ENCODE measurements around the gene PTGIS. TPM values are rescaled to one million over a fixed set of nuclear protein-coding genes. Genes with fewer than 3 reads are reported as not detected.
A peak's percentile ranks its signal among the peaks of the same experiment; 100 is the strongest.

Gene PTGIS
- total and polyA plus RNA-seq, 2 of the 4 experiments (the other 2 are of a cell fraction): 1.6 to 2.6 TPM

GRCh38 chr20:49501917-49502316 is 66.0 kb downstream of the PTGIS start:
- Histone ChIP-seq H3K79me1 (ENCODE audit: low read depth in 1 of 2, low read length in 2 of 2) (no peaks in the 10 kb centered on the region), H2AK5ac (ENCODE audit: low read depth, low read length) (no peak overlapping the region), H3K36me3 (ENCODE audit: control insufficient read depth, insufficient read depth, low read length) (no peaks in the 10 kb centered on the region), H3K4me3 (ENCODE audit: insufficient read depth, low read depth, low read length) (no peak overlapping the region), H3K23ac (ENCODE audit: low read depth, low read length) (no peak overlapping the region), H4K91ac (ENCODE audit: insufficient read depth, low read depth, low read length) (no peak overlapping the region), H3K9ac (ENCODE audit: low read depth, low read length) (no peak overlapping the region), H2AFZ (replicated peaks; ENCODE audit: low read length, poor library complexity) (no peak overlapping the region), H3K9me3 (ENCODE audit: control insufficient read depth, insufficient read depth, low read length) (peaks cover 5% of the 10 kb centered on the region; the same call in 1 of the 2 replicates), H3K18ac (ENCODE audit: low read depth, low read length) (no peak overlapping the region), H3K4ac (ENCODE audit: low read depth, low read length) (no peak overlapping the region), H4K20me1 (ENCODE audit: insufficient read depth, low read length) (no peaks in the 10 kb centered on the region), H2BK20ac (ENCODE audit: low read depth, low read length) (no peak overlapping the region), H2BK120ac (ENCODE audit: low read depth, low read length) (no peak overlapping the region), H2BK5ac (ENCODE audit: low read depth, low read length, poor library complexity, severe bottlenecking) (no peak overlapping the region), H2AK9ac (replicated peaks; ENCODE audit: low read depth, low read length, poor library complexity) (no peak overlapping the region), H3K4me2 (ENCODE audit: low read depth, low read length) (no peak overlapping the region), H4K5ac (ENCODE audit: low read depth, low read length) (no peak overlapping the region), H3K27me3 (ENCODE audit: control insufficient read depth, insufficient read depth, low read length) (peaks cover 32% of the 10 kb centered on the region), H2BK15ac (ENCODE audit: low read depth, low read length) (no peak overlapping the region), H3K56ac (ENCODE audit: extremely low read depth, insufficient read depth, low read length) (no peak overlapping the region), H3K9me1 (ENCODE audit: insufficient read depth, low read length) (no peaks in the 10 kb centered on the region), H4K8ac (ENCODE audit: low read depth in 2 of 2, low read length in 2 of 2) (no peak overlapping the region), H3K27ac (ENCODE audit: insufficient read depth, low read length) (no peak overlapping the region), H3K4me1 (ENCODE audit: control insufficient read depth, insufficient read depth, low read length) (no peaks in the 10 kb centered on the region), H3K14ac (replicated peaks; ENCODE audit: low read depth, low read length) (no peak overlapping the region)
- dilution Hi-C loops (cut with HindIII; ENCODE audit: low sequenced_read_pairs, unreplicated experiment) (no loop called here), in situ Hi-C loops (cut with MboI; ENCODE audit: low sequenced_read_pairs) (no loop called here), intact Hi-C loops (cut with micrococcal nuclease) (no loop called here)
- no peak for ATAC-seq (ENCODE audit: low read depth)
- peak; percentile 51; the same call in 1 of the 2 replicates for TF ChIP-seq USF2 (IDR thresholded peaks at IDR 0.05; ENCODE audit: low read depth, low read length)
- no peak for TF ChIP-seq MXI1 (IDR thresholded peaks at IDR 0.05; ENCODE audit: borderline replicate concordance, low read depth, low read length)
- POLR2A ChIA-PET (ENCODE audit: unreplicated experiment): no interaction called here
- WGBS, 2 experiments (ENCODE audit: extremely low coverage in 2 of 2, insufficient read length in 1 of 2): no CpG with 5 or more reads among the region's 3 CpGs
- DNase-seq: peak; percentile 26
- CTCF ChIA-PET: no interaction called here
- BruUV-seq (replicated peaks): no TSS peak
